Chondrocyte (in vitro differentiated cells): ENCODE data around the gene SHISA9. TPM values are rescaled to one million over a fixed set of nuclear protein-coding genes. Genes with fewer than 3 reads are reported as not detected.

ENCODE experiments used
- DNase-seq: peaks from one replicate; pipeline ENCODE4 v3.0.0; 2021; ENCODE audit warnings: mixed read lengths, low spot score
- H3K27ac Mint-ChIP-seq: one replicate; pipeline ENCODE4 v1.8.0; 2021; ENCODE audit warnings: mild to moderate bottlenecking, moderate library complexity, mixed read lengths; ENCODE audit not compliant: unreplicated experiment
- H3K27me3 Mint-ChIP-seq: 2 replicates; pipeline ENCODE4 v1.8.0; 2021; ENCODE audit warnings: low read depth, mixed read lengths
- H3K36me3 Mint-ChIP-seq: 2 replicates; pipeline ENCODE4 v1.8.0; 2021; ENCODE audit warnings: low read depth, mixed read lengths
- H3K4me1 Mint-ChIP-seq: 2 replicates; pipeline ENCODE4 v1.8.0; 2021; ENCODE audit warnings: low read depth, mild to moderate bottlenecking, mixed read lengths
- H3K4me3 Mint-ChIP-seq: one replicate; pipeline ENCODE4 v1.8.0; 2021; ENCODE audit warnings: mild to moderate bottlenecking, moderate library complexity, mixed read lengths; ENCODE audit not compliant: unreplicated experiment
- H3K9me3 Mint-ChIP-seq: 2 replicates; pipeline ENCODE4 v1.8.0; 2021; ENCODE audit warnings: low read depth, mixed read lengths
- total RNA-seq: library from RNA; stranded (reverse); gene quantifications from 3 replicates; pipeline ENCODE4 v1.2.1, GENCODE V29; 2021
- TF ChIP-seq, protein P1 (sequence below): fragments of 200-600 bp; sonication (generic); IDR thresholded peaks from 2 replicates; pipeline ENCODE4 v1.5.0; 2021; ENCODE audit warnings: antibody characterized with exemption, mild to moderate bottlenecking, moderate library complexity

SHISA9 gene
- total RNA-seq, 1 donor from 2014 or later = 1.6 TPM

DNA sequence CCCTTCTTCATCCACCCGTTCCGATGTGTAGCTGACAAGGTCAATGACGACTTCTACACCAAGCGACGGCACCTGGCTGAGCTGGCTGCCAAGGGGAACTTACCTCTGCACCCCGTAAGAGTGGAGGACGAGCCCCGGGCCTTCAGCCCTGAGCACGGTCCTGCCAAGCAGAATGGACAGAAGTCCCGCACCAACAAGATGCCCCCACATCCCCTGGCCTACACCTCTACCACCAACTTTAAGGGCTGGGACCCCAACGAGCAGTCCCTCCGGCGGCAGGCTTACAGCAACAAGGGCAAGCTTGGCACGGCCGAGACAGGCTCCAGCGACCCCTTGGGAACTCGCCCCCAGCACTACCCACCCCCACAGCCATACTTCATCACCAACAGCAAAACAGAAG is 333.6 kb downstream of the SHISA9 start:
- TF ChIP-seq, protein P1, sequence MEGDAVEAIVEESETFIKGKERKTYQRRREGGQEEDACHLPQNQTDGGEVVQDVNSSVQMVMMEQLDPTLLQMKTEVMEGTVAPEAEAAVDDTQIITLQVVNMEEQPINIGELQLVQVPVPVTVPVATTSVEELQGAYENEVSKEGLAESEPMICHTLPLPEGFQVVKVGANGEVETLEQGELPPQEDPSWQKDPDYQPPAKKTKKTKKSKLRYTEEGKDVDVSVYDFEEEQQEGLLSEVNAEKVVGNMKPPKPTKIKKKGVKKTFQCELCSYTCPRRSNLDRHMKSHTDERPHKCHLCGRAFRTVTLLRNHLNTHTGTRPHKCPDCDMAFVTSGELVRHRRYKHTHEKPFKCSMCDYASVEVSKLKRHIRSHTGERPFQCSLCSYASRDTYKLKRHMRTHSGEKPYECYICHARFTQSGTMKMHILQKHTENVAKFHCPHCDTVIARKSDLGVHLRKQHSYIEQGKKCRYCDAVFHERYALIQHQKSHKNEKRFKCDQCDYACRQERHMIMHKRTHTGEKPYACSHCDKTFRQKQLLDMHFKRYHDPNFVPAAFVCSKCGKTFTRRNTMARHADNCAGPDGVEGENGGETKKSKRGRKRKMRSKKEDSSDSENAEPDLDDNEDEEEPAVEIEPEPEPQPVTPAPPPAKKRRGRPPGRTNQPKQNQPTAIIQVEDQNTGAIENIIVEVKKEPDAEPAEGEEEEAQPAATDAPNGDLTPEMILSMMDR = no peak
- H3K4me1 Mint-ChIP-seq = no peaks in the 10 kb centered on the region
- H3K36me3 Mint-ChIP-seq = no peaks in the 10 kb centered on the region
- no peak overlapping the region for H3K27ac Mint-ChIP-seq
- no peak for DNase-seq
- no peak overlapping the region for H3K4me3 Mint-ChIP-seq
- H3K27me3 Mint-ChIP-seq = no peaks in the 10 kb centered on the region
- peaks cover 25% of the 10 kb centered on the region for H3K9me3 Mint-ChIP-seq

DNA sequence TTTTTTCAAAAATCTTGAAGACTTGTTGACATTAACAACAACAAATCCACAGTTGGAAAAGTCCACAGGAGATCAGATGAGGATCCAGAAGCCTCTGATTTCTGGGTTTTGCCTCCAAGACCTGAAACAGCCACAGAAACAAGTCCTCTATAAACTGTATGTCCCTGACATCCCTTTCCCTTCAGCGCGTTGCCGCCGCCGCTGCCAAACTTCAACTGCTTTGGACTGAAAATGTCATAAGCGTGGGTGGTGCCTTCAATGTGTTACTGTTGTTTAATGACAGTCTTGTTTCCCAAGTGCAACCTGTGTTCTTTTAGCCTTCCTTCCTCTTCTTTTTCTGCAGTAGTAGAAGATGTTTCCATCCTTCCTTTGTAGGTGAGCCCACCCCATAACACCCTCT is 334.9 kb downstream of the SHISA9 start:
- no peak overlapping the region for H3K4me3 Mint-ChIP-seq
- H3K27me3 Mint-ChIP-seq = no peaks in the 10 kb centered on the region
- peaks cover 27% of the 10 kb centered on the region for H3K9me3 Mint-ChIP-seq
- H3K4me1 Mint-ChIP-seq = no peaks in the 10 kb centered on the region
- TF ChIP-seq, protein P1 = no peak
- no peak for DNase-seq
- H3K27ac Mint-ChIP-seq = no peak overlapping the region
- H3K36me3 Mint-ChIP-seq = no peaks in the 10 kb centered on the region

DNA sequence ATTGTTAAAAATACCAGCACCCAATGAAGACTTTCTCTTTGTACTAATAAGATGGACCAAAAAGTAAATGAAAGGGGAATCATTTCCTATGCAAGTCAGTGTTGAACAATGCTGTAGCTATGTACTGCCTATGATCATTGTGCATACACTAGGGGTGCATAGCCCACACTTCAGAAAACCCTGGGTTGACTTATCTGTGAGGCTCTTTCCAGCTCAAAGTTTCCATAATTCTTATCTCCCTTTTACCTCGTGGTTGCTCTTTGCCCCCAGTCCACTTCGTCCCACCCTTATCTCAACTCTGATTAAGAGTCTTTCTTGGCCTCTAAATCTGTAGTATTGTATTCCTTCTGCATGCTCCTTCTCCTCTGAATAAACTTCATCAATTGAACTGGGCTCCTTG is 336.8 kb downstream of the SHISA9 start:
- Mint-ChIP-seq H3K4me3 (no peak overlapping the region), H3K4me1 (no peaks in the 10 kb centered on the region), H3K36me3 (no peaks in the 10 kb centered on the region), H3K9me3 (peaks cover 24% of the 10 kb centered on the region), H3K27me3 (no peaks in the 10 kb centered on the region), H3K27ac (no peak overlapping the region)
- TF ChIP-seq, protein P1 = no peak
- no peak for DNase-seq

DNA sequence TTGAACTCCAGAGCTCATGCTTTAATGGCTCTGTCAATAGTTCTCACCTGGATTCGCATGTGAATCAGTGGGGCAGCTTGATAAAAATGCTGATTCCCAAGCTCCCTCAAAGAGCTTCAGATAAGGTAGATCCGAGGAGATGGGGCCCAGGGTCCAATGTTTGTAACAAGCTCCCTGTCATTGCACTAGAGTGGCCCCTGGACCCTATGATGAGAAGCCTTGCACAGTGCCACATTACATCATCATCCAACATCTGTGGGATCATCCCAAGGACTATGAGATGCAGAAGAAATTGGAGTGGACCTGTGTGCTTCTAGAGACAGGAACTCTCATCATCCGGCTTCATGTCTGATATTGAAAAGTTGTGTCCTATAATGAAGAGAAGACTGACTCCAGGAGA is 340.8 kb downstream of the SHISA9 start:
- H3K27ac Mint-ChIP-seq = no peak overlapping the region
- TF ChIP-seq, protein P1 = no peak
- H3K4me3 Mint-ChIP-seq = no peak overlapping the region
- H3K27me3 Mint-ChIP-seq = no peaks in the 10 kb centered on the region
- H3K36me3 Mint-ChIP-seq = no peaks in the 10 kb centered on the region
- H3K9me3 Mint-ChIP-seq = peaks cover 17% of the 10 kb centered on the region
- no peak for DNase-seq
- H3K4me1 Mint-ChIP-seq = no peaks in the 10 kb centered on the region

DNA sequence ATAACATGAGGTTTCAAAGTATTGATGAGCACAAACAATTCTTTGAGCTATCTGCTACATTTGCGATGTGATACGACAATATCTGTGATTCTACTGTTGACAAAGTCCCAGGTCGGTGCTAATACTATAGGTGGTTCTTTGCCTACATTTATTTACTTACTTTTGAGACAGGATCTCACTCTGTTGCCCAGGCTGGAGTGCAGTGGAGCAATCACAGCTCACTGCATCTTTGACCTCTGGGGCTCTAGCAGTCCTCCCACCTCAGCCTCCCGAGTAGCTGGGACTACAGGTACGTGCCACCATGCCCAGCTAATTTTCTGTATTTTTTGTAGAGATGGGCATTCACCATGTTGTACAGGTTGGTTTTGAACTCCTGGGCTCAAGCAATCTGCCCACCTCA is 343.4 kb downstream of the SHISA9 start:
- Mint-ChIP-seq H3K36me3 (no peaks in the 10 kb centered on the region), H3K27me3 (no peaks in the 10 kb centered on the region), H3K27ac (no peak overlapping the region), H3K4me1 (no peaks in the 10 kb centered on the region), H3K9me3 (peaks cover 9% of the 10 kb centered on the region), H3K4me3 (no peak overlapping the region)
- TF ChIP-seq, protein P1 = no peak
- DNase-seq = no peak
